Measurements from ENCODE around the gene SUSD3.

Gene SUSD3

GRCh38 chr9:93123561-93124283 lies 65.2 kb downstream of the SUSD3 start:
- H3K9ac ChIP-seq (ENCODE audit: low read depth, low read length): no peak overlapping the region

GRCh38 chr9:93124793-93125192 lies 66.3 kb downstream of the SUSD3 start:
- H3K4me1 ChIP-seq (ENCODE audit: insufficient read depth, low read length): peaks cover 11% of the 10 kb centered on the region
- no peak overlapping the region for H3K4me3 ChIP-seq (ENCODE audit: low read length)
- no peaks in the 10 kb centered on the region for H3K9me3 ChIP-seq (ENCODE audit: insufficient read depth, low read depth, low read length)
- no peaks in the 10 kb centered on the region for H3K27me3 ChIP-seq (ENCODE audit: insufficient read depth, low read length)
- H3K27ac ChIP-seq (ENCODE audit: low read depth, low read length): no peak overlapping the region
- H3K9ac ChIP-seq (ENCODE audit: low read depth, low read length): no peak overlapping the region
- 95% methylated on average over 16 of the region's 16 CpGs for WGBS
- H3K36me3 ChIP-seq (ENCODE audit: insufficient read depth, low read length): peaks cover 14% of the 10 kb centered on the region

More at GRCh38 chr9:93123561-93124283, 65.2 kb downstream of the SUSD3 start:
- Histone ChIP-seq H3K27me3 (ENCODE audit: insufficient read depth, low read length) (no peaks in the 10 kb centered on the region), H3K9me3 (ENCODE audit: insufficient read depth, low read depth, low read length) (no peaks in the 10 kb centered on the region), H3K4me1 (ENCODE audit: insufficient read depth, low read length) (peaks cover 11% of the 10 kb centered on the region), H3K36me3 (ENCODE audit: insufficient read depth, low read length) (peaks cover 14% of the 10 kb centered on the region), H3K4me3 (ENCODE audit: low read length) (no peak overlapping the region), H3K27ac (ENCODE audit: low read depth, low read length) (no peak overlapping the region)
- 89% methylated on average over 14 of the region's 14 CpGs for WGBS

GRCh38 chr9:93125331-93125894 lies 66.9 kb downstream of the SUSD3 start:
- Histone ChIP-seq H3K4me1 (ENCODE audit: insufficient read depth, low read length) (peaks cover 11% of the 10 kb centered on the region), H3K4me3 (ENCODE audit: low read length) (no peak overlapping the region), H3K27me3 (ENCODE audit: insufficient read depth, low read length) (no peaks in the 10 kb centered on the region), H3K27ac (ENCODE audit: low read depth, low read length) (no peak overlapping the region), H3K36me3 (ENCODE audit: insufficient read depth, low read length) (peaks cover 14% of the 10 kb centered on the region), H3K9me3 (ENCODE audit: insufficient read depth, low read depth, low read length) (no peaks in the 10 kb centered on the region), H3K9ac (ENCODE audit: low read depth, low read length) (no peak overlapping the region)
- 94% methylated on average over 10 of the region's 10 CpGs for WGBS

- Histone ChIP-seq H3K27ac (ENCODE audit: low read depth, low read length) (peak overlapping the region; percentile 16; the same call in 1 of the 2 replicates), H3K9ac (ENCODE audit: low read depth, low read length) (no peak overlapping the region), H3K4me1 (ENCODE audit: insufficient read depth, low read length) (peaks cover 11% of the 10 kb centered on the region), H3K9me3 (ENCODE audit: insufficient read depth, low read depth, low read length) (no peaks in the 10 kb centered on the region), H3K4me3 (ENCODE audit: low read length) (no peak overlapping the region), H3K36me3 (ENCODE audit: insufficient read depth, low read length) (peaks cover 14% of the 10 kb centered on the region), H3K27me3 (ENCODE audit: insufficient read depth, low read length) (no peaks in the 10 kb centered on the region)
- WGBS: 87% methylated on average over 23 of the region's 23 CpGs
Observed at GRCh38 chr9:93126151-93126781, 67.8 kb downstream of the SUSD3 start.

GRCh38 chr9:93126825-93127368 lies 68.4 kb downstream of the SUSD3 start:
- Histone ChIP-seq H3K36me3 (ENCODE audit: insufficient read depth, low read length) (peaks cover 14% of the 10 kb centered on the region), H3K9ac (ENCODE audit: low read depth, low read length) (0 out of 2 replicates have a peak overlapping the region, but pooled peaks have one; percentile 16), H3K4me3 (ENCODE audit: low read length) (no peak overlapping the region), H3K27me3 (ENCODE audit: insufficient read depth, low read length) (no peaks in the 10 kb centered on the region), H3K9me3 (ENCODE audit: insufficient read depth, low read depth, low read length) (no peaks in the 10 kb centered on the region), H3K27ac (ENCODE audit: low read depth, low read length) (peak overlapping the region; percentile 16; the same call in 1 of the 2 replicates), H3K4me1 (ENCODE audit: insufficient read depth, low read length) (peaks cover 11% of the 10 kb centered on the region)
- 54% methylated on average over 18 of the region's 18 CpGs for WGBS

GRCh38 chr9:93127395-93127911 lies 69.0 kb downstream of the SUSD3 start:
- H3K4me1 ChIP-seq (ENCODE audit: insufficient read depth, low read length): peaks cover 11% of the 10 kb centered on the region
- no peak overlapping the region for H3K9ac ChIP-seq (ENCODE audit: low read depth, low read length)
- no peak overlapping the region for H3K4me3 ChIP-seq (ENCODE audit: low read length)
- 84% methylated on average over 8 of the region's 8 CpGs for WGBS
- H3K36me3 ChIP-seq (ENCODE audit: insufficient read depth, low read length): peaks cover 14% of the 10 kb centered on the region
- no peaks in the 10 kb centered on the region for H3K27me3 ChIP-seq (ENCODE audit: insufficient read depth, low read length)
- peak overlapping the region; percentile 16; the same call in 1 of the 2 replicates for H3K27ac ChIP-seq (ENCODE audit: low read depth, low read length)
- no peaks in the 10 kb centered on the region for H3K9me3 ChIP-seq (ENCODE audit: insufficient read depth, low read depth, low read length)

- WGBS: 93% methylated on average over 14 of the region's 14 CpGs
- peaks cover 16% of the 10 kb centered on the region for H3K4me1 ChIP-seq (ENCODE audit: insufficient read depth, low read length)
- no peak overlapping the region for H3K27ac ChIP-seq (ENCODE audit: low read depth, low read length)
- H3K4me3 ChIP-seq (ENCODE audit: low read length): no peak overlapping the region
- H3K9me3 ChIP-seq (ENCODE audit: insufficient read depth, low read depth, low read length): no peaks in the 10 kb centered on the region
- H3K9ac ChIP-seq (ENCODE audit: low read depth, low read length): no peak overlapping the region
- no peaks in the 10 kb centered on the region for H3K27me3 ChIP-seq (ENCODE audit: insufficient read depth, low read length)
- H3K36me3 ChIP-seq (ENCODE audit: insufficient read depth, low read length): peaks cover 14% of the 10 kb centered on the region
Observed at GRCh38 chr9:93128011-93128714, 69.7 kb downstream of the SUSD3 start.

GRCh38 chr9:93128715-93129224 lies 70.3 kb downstream of the SUSD3 start:
- Histone ChIP-seq H3K27ac (ENCODE audit: low read depth, low read length) (no peak overlapping the region), H3K4me3 (ENCODE audit: low read length) (no peak overlapping the region), H3K4me1 (ENCODE audit: insufficient read depth, low read length) (peaks cover 19% of the 10 kb centered on the region), H3K27me3 (ENCODE audit: insufficient read depth, low read length) (no peaks in the 10 kb centered on the region), H3K9me3 (ENCODE audit: insufficient read depth, low read depth, low read length) (no peaks in the 10 kb centered on the region), H3K9ac (ENCODE audit: low read depth, low read length) (no peak overlapping the region), H3K36me3 (ENCODE audit: insufficient read depth, low read length) (peaks cover 10% of the 10 kb centered on the region)
- WGBS: 94% methylated on average over 10 of the region's 10 CpGs

GRCh38 chr9:93129286-93129685 lies 70.8 kb downstream of the SUSD3 start:
- Histone ChIP-seq H3K4me1 (ENCODE audit: insufficient read depth, low read length) (peaks cover 19% of the 10 kb centered on the region), H3K27ac (ENCODE audit: low read depth, low read length) (no peak overlapping the region), H3K4me3 (ENCODE audit: low read length) (no peak overlapping the region), H3K9ac (ENCODE audit: low read depth, low read length) (no peak overlapping the region), H3K27me3 (ENCODE audit: insufficient read depth, low read length) (no peaks in the 10 kb centered on the region), H3K9me3 (ENCODE audit: insufficient read depth, low read depth, low read length) (no peaks in the 10 kb centered on the region), H3K36me3 (ENCODE audit: insufficient read depth, low read length) (peaks cover 7% of the 10 kb centered on the region)
- 92% methylated on average over 8 of the region's 8 CpGs for WGBS

- peaks cover 2% of the 10 kb centered on the region; the same call in 1 of the 2 replicates for H3K36me3 ChIP-seq (ENCODE audit: insufficient read depth, low read length)
- peaks cover 19% of the 10 kb centered on the region for H3K4me1 ChIP-seq (ENCODE audit: insufficient read depth, low read length)
- 92% methylated on average over 11 of the region's 11 CpGs for WGBS
- H3K27me3 ChIP-seq (ENCODE audit: insufficient read depth, low read length): peaks cover 5% of the 10 kb centered on the region
- H3K9me3 ChIP-seq (ENCODE audit: insufficient read depth, low read depth, low read length): no peaks in the 10 kb centered on the region
- no peak overlapping the region for H3K9ac ChIP-seq (ENCODE audit: low read depth, low read length)
- H3K4me3 ChIP-seq (ENCODE audit: low read length): no peak overlapping the region
- no peak overlapping the region for H3K27ac ChIP-seq (ENCODE audit: low read depth, low read length)
Observed at GRCh38 chr9:93129691-93130500, 71.4 kb downstream of the SUSD3 start.
